ENCODE results near the gene ECT2L. TPM values are rescaled to one million over a fixed set of nuclear protein-coding genes. Genes with fewer than 3 reads are reported as not detected.

Gene ECT2L
- total and polyA plus RNA-seq, 9 donors, result 0.09 to 0.31 (median 0.19) TPM

- peaks cover 15% of the 10 kb centered on the region for H3K36me3 ChIP-seq (ENCODE audit: control insufficient read depth, insufficient read depth, low read length)
- no peaks in the 10 kb centered on the region for H3K27me3 ChIP-seq (ENCODE audit: control insufficient read depth, insufficient read depth, low read length)
- WGBS (ENCODE audit: insufficient coverage), result no CpG with 5 or more reads among the region's 1 CpG
Measured at GRCh38 chr6:138776659-138777058, 19.2 kb upstream of the ECT2L start.

GRCh38 chr6:138778331-138778730 lies 17.6 kb upstream of the ECT2L start:
- Histone ChIP-seq H3K36me3 (ENCODE audit: control insufficient read depth, insufficient read depth, low read length) (peaks cover 17% of the 10 kb centered on the region), H3K4me1 (ENCODE audit: control insufficient read depth, insufficient read depth, low read length) (peaks cover 8% of the 10 kb centered on the region), H3K27ac (ENCODE audit: low read length) (no peak overlapping the region), H3K4me3 (ENCODE audit: low read length) (no peak overlapping the region), H3K27me3 (ENCODE audit: control insufficient read depth, insufficient read depth, low read length) (no peaks in the 10 kb centered on the region), H3K9me3 (replicated peaks; ENCODE audit: control insufficient read depth, low read depth, low read length) (no peaks in the 10 kb centered on the region)
- 100% methylated on average over 1 of the region's 6 CpGs for WGBS (ENCODE audit: insufficient coverage)
- no peak for DNase-seq

More at GRCh38 chr6:138776659-138777058, 19.2 kb upstream of the ECT2L start:
- Histone ChIP-seq H3K27ac (ENCODE audit: low read length) (no peak overlapping the region), H3K4me1 (ENCODE audit: control insufficient read depth, insufficient read depth, low read length) (peaks cover 12% of the 10 kb centered on the region), H3K9me3 (replicated peaks; ENCODE audit: control insufficient read depth, low read depth, low read length) (no peaks in the 10 kb centered on the region), H3K4me3 (ENCODE audit: low read length) (no peak overlapping the region)
- DNase-seq, result no peak

DNA sequence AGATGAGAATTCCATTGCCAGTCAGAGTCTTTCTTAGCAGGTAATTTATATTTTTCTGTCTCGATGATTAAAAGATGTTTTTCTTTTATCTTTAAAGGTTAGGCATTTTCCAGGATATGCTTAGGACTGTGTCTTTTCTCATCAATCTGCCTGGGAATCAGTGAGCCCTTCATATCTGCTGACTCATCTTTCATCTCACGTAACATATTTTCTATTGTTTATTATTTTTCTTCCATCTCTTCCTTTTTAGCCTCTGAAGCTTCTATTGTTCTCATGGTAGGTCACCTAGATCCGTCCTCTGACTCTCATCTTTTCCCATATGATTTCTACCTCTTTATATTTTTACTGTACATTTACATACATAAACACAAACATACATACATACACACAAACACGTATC lies 13.6 kb upstream of the ECT2L start:
- no peaks in the 10 kb centered on the region for H3K4me1 ChIP-seq (ENCODE audit: control insufficient read depth, insufficient read depth, low read length)
- no peak for DNase-seq
- WGBS (ENCODE audit: insufficient coverage), result no CpG with 5 or more reads among the region's 4 CpGs
- H3K4me3 ChIP-seq (ENCODE audit: low read length), result no peak overlapping the region
- peaks cover 24% of the 10 kb centered on the region for H3K36me3 ChIP-seq (ENCODE audit: control insufficient read depth, insufficient read depth, low read length)
- no peaks in the 10 kb centered on the region for H3K27me3 ChIP-seq (ENCODE audit: control insufficient read depth, insufficient read depth, low read length)
- no peaks in the 10 kb centered on the region for H3K9me3 ChIP-seq (replicated peaks; ENCODE audit: control insufficient read depth, low read depth, low read length)
- H3K27ac ChIP-seq (ENCODE audit: low read length), result no peak overlapping the region

GRCh38 chr6:138785079-138785478 lies 10.8 kb upstream of the ECT2L start:
- no peaks in the 10 kb centered on the region for H3K4me1 ChIP-seq (ENCODE audit: control insufficient read depth, insufficient read depth, low read length)

DNA sequence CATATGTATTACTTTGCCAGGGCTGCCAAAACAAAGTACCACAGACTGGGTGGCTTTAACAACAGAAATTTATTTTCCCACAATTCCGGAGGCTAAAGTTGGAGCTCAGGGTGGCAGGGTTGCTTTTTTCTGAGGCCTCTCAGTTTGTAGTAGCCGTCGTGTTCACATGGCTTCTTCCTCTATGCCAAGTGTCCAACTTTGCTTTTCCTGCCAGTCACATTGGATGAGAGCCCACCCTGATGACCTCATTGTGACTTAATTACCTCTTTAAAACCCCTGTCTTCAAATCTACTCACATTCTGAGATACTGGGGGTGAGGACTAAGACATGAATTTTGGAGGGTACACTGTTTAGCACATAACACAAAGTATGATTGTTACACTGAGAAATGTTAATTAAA lies 9.9 kb upstream of the ECT2L start:
- Histone ChIP-seq H3K9me3 (replicated peaks; ENCODE audit: control insufficient read depth, low read depth, low read length) (no peaks in the 10 kb centered on the region), H3K27me3 (ENCODE audit: control insufficient read depth, insufficient read depth, low read length) (no peaks in the 10 kb centered on the region), H3K4me1 (ENCODE audit: control insufficient read depth, insufficient read depth, low read length) (no peaks in the 10 kb centered on the region), H3K4me3 (ENCODE audit: low read length) (no peak overlapping the region), H3K36me3 (ENCODE audit: control insufficient read depth, insufficient read depth, low read length) (peaks cover 23% of the 10 kb centered on the region), H3K27ac (ENCODE audit: low read length) (no peak overlapping the region)
- 39% methylated on average over 3 of the region's 3 CpGs for WGBS (ENCODE audit: insufficient coverage)
- DNase-seq, result no peak

More at GRCh38 chr6:138785079-138785478, 10.8 kb upstream of the ECT2L start:
- DNase-seq, result no peak
- Histone ChIP-seq H3K4me3 (ENCODE audit: low read length) (no peak overlapping the region), H3K27me3 (ENCODE audit: control insufficient read depth, insufficient read depth, low read length) (no peaks in the 10 kb centered on the region), H3K36me3 (ENCODE audit: control insufficient read depth, insufficient read depth, low read length) (peaks cover 22% of the 10 kb centered on the region), H3K27ac (ENCODE audit: low read length) (no peak overlapping the region), H3K9me3 (replicated peaks; ENCODE audit: control insufficient read depth, low read depth, low read length) (no peaks in the 10 kb centered on the region)
- WGBS (ENCODE audit: insufficient coverage), result 28% methylated on average over 2 of the region's 4 CpGs

DNA sequence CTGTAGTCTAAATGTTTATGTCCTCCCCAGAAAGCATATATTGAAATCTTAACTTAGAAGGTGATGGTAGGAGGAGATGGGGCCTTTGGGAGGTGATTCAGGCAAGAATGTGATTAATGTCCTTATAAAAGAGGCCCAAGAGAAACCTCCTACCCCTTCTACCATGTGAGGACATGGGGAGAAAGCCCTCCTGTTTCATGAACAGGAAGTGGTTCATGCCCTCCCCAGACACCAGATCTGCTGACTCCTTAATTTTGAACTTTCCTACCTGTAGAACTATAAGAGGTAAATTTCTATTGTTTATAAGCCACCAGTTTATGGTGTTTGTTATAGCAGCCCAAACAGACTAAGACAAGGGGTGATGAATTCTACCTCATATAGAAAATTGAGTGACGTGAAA lies 8.7 kb upstream of the ECT2L start:
- no peak for DNase-seq
- H3K9me3 ChIP-seq (replicated peaks; ENCODE audit: control insufficient read depth, low read depth, low read length), result no peaks in the 10 kb centered on the region
- no peak overlapping the region for H3K27ac ChIP-seq (ENCODE audit: low read length)
- H3K36me3 ChIP-seq (ENCODE audit: control insufficient read depth, insufficient read depth, low read length), result peaks cover 27% of the 10 kb centered on the region
- no CpG with 5 or more reads among the region's 1 CpG for WGBS (ENCODE audit: insufficient coverage)
- H3K27me3 ChIP-seq (ENCODE audit: control insufficient read depth, insufficient read depth, low read length), result no peaks in the 10 kb centered on the region
- H3K4me1 ChIP-seq (ENCODE audit: control insufficient read depth, insufficient read depth, low read length), result no peaks in the 10 kb centered on the region
- H3K4me3 ChIP-seq (ENCODE audit: low read length), result no peak overlapping the region

DNA sequence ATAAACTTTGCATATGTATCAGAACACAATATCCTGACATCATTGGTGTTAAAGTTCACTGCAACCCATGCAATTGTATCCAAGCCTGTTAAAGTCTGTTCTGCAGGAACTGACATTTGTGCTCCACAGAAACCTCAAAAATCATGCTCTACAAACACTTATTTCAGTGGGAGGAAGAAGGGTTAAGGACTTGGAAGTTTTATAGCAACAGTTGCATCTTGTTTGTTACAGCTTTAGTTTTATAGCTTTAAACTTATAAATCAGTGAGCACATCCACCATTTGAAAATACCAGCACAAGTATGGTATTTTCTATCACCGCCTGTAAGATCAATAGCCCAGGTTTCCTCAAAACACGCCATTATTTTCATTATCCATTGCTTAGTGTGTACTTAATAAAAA lies 884 bp downstream of the ECT2L start:
- Histone ChIP-seq H3K9me3 (replicated peaks; ENCODE audit: control insufficient read depth, low read depth, low read length) (no peaks in the 10 kb centered on the region), H3K27me3 (ENCODE audit: control insufficient read depth, insufficient read depth, low read length) (peaks cover 3% of the 10 kb centered on the region), H3K36me3 (ENCODE audit: control insufficient read depth, insufficient read depth, low read length) (peaks cover 5% of the 10 kb centered on the region), H3K4me3 (ENCODE audit: low read length) (peak overlapping the region; percentile 14), H3K4me1 (ENCODE audit: control insufficient read depth, insufficient read depth, low read length) (peaks cover 8% of the 10 kb centered on the region), H3K27ac (ENCODE audit: low read length) (peak overlapping the region; percentile 94)
- WGBS (ENCODE audit: insufficient coverage), result no CpG with 5 or more reads among the region's 2 CpGs
- DNase-seq, result no peak

GRCh38 chr6:138797806-138798446 lies 2.0 kb downstream of the ECT2L start:
- no peaks in the 10 kb centered on the region for H3K36me3 ChIP-seq (ENCODE audit: control insufficient read depth, insufficient read depth, low read length)
- WGBS (ENCODE audit: insufficient coverage), result no CpG with 5 or more reads among the region's 4 CpGs

DNA sequence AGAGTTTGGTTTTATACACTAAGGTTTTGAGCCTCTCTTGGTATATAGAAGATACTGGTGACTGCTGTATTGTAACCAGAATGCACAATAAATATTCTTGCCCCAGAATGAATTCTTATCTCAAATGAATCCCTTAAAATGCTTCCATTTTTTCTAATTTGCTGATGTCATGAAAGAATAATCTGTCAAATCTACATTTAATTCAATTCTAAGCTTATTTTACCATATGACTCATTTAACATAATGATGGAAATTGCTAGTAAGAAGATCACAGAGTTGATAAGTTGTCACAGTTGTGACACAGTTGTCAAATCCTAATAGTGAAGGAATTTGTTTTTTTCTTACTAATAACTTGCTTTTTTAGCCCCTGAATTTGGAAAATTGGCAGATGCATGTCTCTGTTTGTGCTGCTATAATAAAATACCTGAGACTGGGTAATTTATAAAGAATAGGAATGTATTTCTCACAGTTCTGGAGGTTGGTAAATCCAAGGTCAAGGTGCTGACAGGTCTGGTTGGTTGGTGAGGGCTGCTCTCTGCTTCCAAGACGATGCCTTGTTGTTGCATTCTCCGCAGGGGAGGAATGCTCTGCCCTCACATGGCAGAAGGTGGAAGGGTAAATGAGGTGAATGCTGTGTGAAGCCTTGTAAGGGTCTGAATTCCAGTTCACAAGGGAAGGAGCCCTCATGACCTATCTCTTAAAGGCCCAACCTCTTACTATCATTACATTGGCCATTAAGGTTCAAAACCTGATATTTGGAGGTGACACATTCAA lies 4.7 kb downstream of the ECT2L start:
- H3K4me3 ChIP-seq (ENCODE audit: low read length), result no peak overlapping the region
- peaks cover 18% of the 10 kb centered on the region for H3K4me1 ChIP-seq (ENCODE audit: control insufficient read depth, insufficient read depth, low read length)
- no peaks in the 10 kb centered on the region for H3K36me3 ChIP-seq (ENCODE audit: control insufficient read depth, insufficient read depth, low read length)
- WGBS (ENCODE audit: insufficient coverage), result 59% methylated on average over 2 of the region's 2 CpGs
- H3K27ac ChIP-seq (ENCODE audit: low read length), result no peak overlapping the region
- peaks cover 3% of the 10 kb centered on the region for H3K27me3 ChIP-seq (ENCODE audit: control insufficient read depth, insufficient read depth, low read length)
- DNase-seq, result no peak
- no peaks in the 10 kb centered on the region for H3K9me3 ChIP-seq (replicated peaks; ENCODE audit: control insufficient read depth, low read depth, low read length)

More at GRCh38 chr6:138797806-138798446, 2.0 kb downstream of the ECT2L start:
- no peaks in the 10 kb centered on the region for H3K9me3 ChIP-seq (replicated peaks; ENCODE audit: control insufficient read depth, low read depth, low read length)
- H3K4me3 ChIP-seq (ENCODE audit: low read length), result no peak overlapping the region
- no peak overlapping the region for H3K27ac ChIP-seq (ENCODE audit: low read length)
- no peak for DNase-seq
- H3K4me1 ChIP-seq (ENCODE audit: control insufficient read depth, insufficient read depth, low read length), result peaks cover 12% of the 10 kb centered on the region
- peaks cover 3% of the 10 kb centered on the region for H3K27me3 ChIP-seq (ENCODE audit: control insufficient read depth, insufficient read depth, low read length)

- peak; percentile 64 for DNase-seq
- Histone ChIP-seq H3K4me1 (ENCODE audit: control insufficient read depth, insufficient read depth, low read length) (peaks cover 11% of the 10 kb centered on the region), H3K36me3 (ENCODE audit: control insufficient read depth, insufficient read depth, low read length) (no peaks in the 10 kb centered on the region), H3K9me3 (replicated peaks; ENCODE audit: control insufficient read depth, low read depth, low read length) (no peaks in the 10 kb centered on the region), H3K27me3 (ENCODE audit: control insufficient read depth, insufficient read depth, low read length) (no peaks in the 10 kb centered on the region), H3K27ac (ENCODE audit: low read length) (peak overlapping the region; percentile 92), H3K4me3 (ENCODE audit: low read length) (no peak overlapping the region)
- no CpG with 5 or more reads among the region's 2 CpGs for WGBS (ENCODE audit: insufficient coverage)
Measured at GRCh38 chr6:138803331-138803730, 7.4 kb downstream of the ECT2L start.
